SU-DHL-6 (cell line): ENCODE data around the gene TSPYL1.
"Not testable (repeated sequence)": the region's sequence is repeated elsewhere in the genome, so short reads cannot be mapped to it uniquely, and the experiment has no call there.

Experiments
- H2AFZ ChIP-seq: fragments of 200-600 bp; sonication (generic); 2 replicates; pipeline ENCODE4 v1.6.1; 2014; ENCODE audit warnings: low read depth, mild to moderate bottlenecking, moderate library complexity, mixed read lengths, antibody characterized with exemption, low read length; ENCODE audit not compliant: severe bottlenecking
- H3F3A ChIP-seq: fragments of 200-600 bp; shearing (Covaris generic); 2 replicates; pipeline ENCODE4 v1.6.0; 2016; ENCODE audit warnings: antibody characterized with exemption, mild to moderate bottlenecking; ENCODE audit not compliant: insufficient read depth
- H3K27ac ChIP-seq: fragments of 200-600 bp; sonication (generic); 2 replicates; pipeline ENCODE4 v1.5.1; 2016; ENCODE audit warnings: low read depth, mild to moderate bottlenecking, low read length, moderate library complexity, mixed read lengths
- H3K27me3 ChIP-seq: fragments of 200-600 bp; sonication (generic), shearing (Covaris generic); 2 replicates; pipeline ENCODE4 v1.6.0; 2014; ENCODE audit warnings: mild to moderate bottlenecking, low read length
- H3K36me3 ChIP-seq: fragments of 200-600 bp; sonication (generic); 2 replicates; pipeline ENCODE4 v1.6.1; 2014; ENCODE audit warnings: mild to moderate bottlenecking, low read length, mixed read lengths
- H3K4me2 ChIP-seq: fragments of 300-600, 200-600 bp; shearing (Covaris generic), sonication (generic); 2 replicates; pipeline ENCODE4 v1.6.0; 2014; ENCODE audit warnings: low read length, low read depth, mild to moderate bottlenecking; ENCODE audit not compliant: poor library complexity, severe bottlenecking
- H3K4me3 ChIP-seq: fragments of 200-600 bp; sonication (generic); 2 replicates; pipeline ENCODE4 v1.5.1; 2014; ENCODE audit warnings: antibody characterized with exemption, low read length, mild to moderate bottlenecking, mixed read lengths; ENCODE audit not compliant: insufficient read depth, poor library complexity, severe bottlenecking
- H3K79me2 ChIP-seq: fragments of 200-600 bp; sonication (generic); 2 replicates; pipeline ENCODE4 v1.6.1; 2014; ENCODE audit warnings: mild to moderate bottlenecking, low read length, moderate library complexity; ENCODE audit not compliant: insufficient read depth
- H3K9ac ChIP-seq: fragments of 200-600 bp; sonication (generic); 2 replicates; pipeline ENCODE4 v1.7.0; 2014; ENCODE audit warnings: mild to moderate bottlenecking, low read length
- H3K9me2 ChIP-seq: fragments of 200-600 bp; sonication (generic); replicated peaks from 2 replicates; pipeline ENCODE4 v1.6.1; 2014; ENCODE audit warnings: low read length; ENCODE audit not compliant: insufficient read depth
- H3K9me3 ChIP-seq: fragments of 200-600 bp; sonication (generic); 2 replicates; pipeline ENCODE4 v1.6.1; 2014; ENCODE audit warnings: low read length, mixed read lengths; ENCODE audit not compliant: insufficient read depth
- H4K20me1 ChIP-seq: fragments of 200-600 bp; sonication (generic); 2 replicates; pipeline ENCODE4 v1.6.1; 2014; ENCODE audit warnings: low read depth, mild to moderate bottlenecking, antibody characterized with exemption, low read length, moderate library complexity, mixed read lengths
- CTCF ChIP-seq: fragments of 200-600 bp; sonication (generic); IDR thresholded peaks from one replicate; pipeline ENCODE4 v1.5.1; 2017; ENCODE audit warnings: antibody characterized with exemption, mild to moderate bottlenecking, low read length, moderate library complexity; ENCODE audit not compliant: insufficient read depth, poor library complexity, severe bottlenecking
- EZH2phosphoT487 ChIP-seq: fragments of 200-600 bp; sonication (generic), shearing (Covaris generic); conservative IDR thresholded peaks from 2 replicates; pipeline ENCODE4 v1.6.1; 2018; ENCODE audit warnings: mild to moderate bottlenecking, antibody characterized with exemption, low read length, moderate library complexity, mixed read lengths

Gene TSPYL1

GRCh38 chr6:116327803-116328527, 48.2 kb upstream of the TSPYL1 start:
- Histone ChIP-seq H3K4me3 (no peak overlapping the region), H3K9me3 (no peaks in the 10 kb centered on the region), H4K20me1 (no peaks in the 10 kb centered on the region), H3F3A (no peaks in the 10 kb centered on the region), H3K27me3 (no peaks in the 10 kb centered on the region), H3K4me2 (no peak overlapping the region), H3K79me2 (no peaks in the 10 kb centered on the region), H3K9me2 (no peaks in the 10 kb centered on the region), H3K9ac (no peak overlapping the region), H2AFZ (no peak overlapping the region), H3K27ac (no peak overlapping the region), H3K36me3 (no peaks in the 10 kb centered on the region)
- TF ChIP-seq EZH2phosphoT487 (no peak), CTCF (no peak)

- no peaks in the 10 kb centered on the region for H3K9me3 ChIP-seq
- H3F3A ChIP-seq = no peaks in the 10 kb centered on the region
- no peaks in the 10 kb centered on the region for H3K79me2 ChIP-seq
- no peak for TF ChIP-seq CTCF
- TF ChIP-seq EZH2phosphoT487 = no peak
- H3K9me2 ChIP-seq = no peaks in the 10 kb centered on the region
- H3K27me3 ChIP-seq = no peaks in the 10 kb centered on the region
- no peak overlapping the region for H2AFZ ChIP-seq
- H3K36me3 ChIP-seq = no peaks in the 10 kb centered on the region
- no peak overlapping the region for H3K4me3 ChIP-seq
- H3K4me2 ChIP-seq = no peak overlapping the region
- H4K20me1 ChIP-seq = no peaks in the 10 kb centered on the region
- H3K27ac ChIP-seq = no peak overlapping the region
- H3K9ac ChIP-seq = no peak overlapping the region
These were observed 47.3 kb upstream of the TSPYL1 start for GRCh38 chr6:116326996-116327395.

GRCh38 chr6:116326181-116326671, 46.5 kb upstream of the TSPYL1 start:
- H3K4me2 ChIP-seq = no peak overlapping the region
- no peaks in the 10 kb centered on the region for H3K27me3 ChIP-seq
- H3K9me2 ChIP-seq = no peaks in the 10 kb centered on the region
- TF ChIP-seq EZH2phosphoT487 = no peak
- no peak for TF ChIP-seq CTCF
- no peak overlapping the region for H3K27ac ChIP-seq
- H3K9me3 ChIP-seq = no peaks in the 10 kb centered on the region
- H3K79me2 ChIP-seq = no peaks in the 10 kb centered on the region
- H4K20me1 ChIP-seq = no peaks in the 10 kb centered on the region
- H3K36me3 ChIP-seq = no peaks in the 10 kb centered on the region
- no peak overlapping the region for H3K4me3 ChIP-seq
- H2AFZ ChIP-seq = no peak overlapping the region
- no peaks in the 10 kb centered on the region for H3F3A ChIP-seq
- no peak overlapping the region for H3K9ac ChIP-seq

GRCh38 chr6:116325634-116326132, 46.0 kb upstream of the TSPYL1 start:
- not testable (repeated sequence) for H4K20me1 ChIP-seq, H3K9me2 ChIP-seq, H3K9me3 ChIP-seq, H3K79me2 ChIP-seq, H3K36me3 ChIP-seq, H3K27ac ChIP-seq, H2AFZ ChIP-seq, H3F3A ChIP-seq, H3K9ac ChIP-seq, H3K4me3 ChIP-seq, H3K4me2 ChIP-seq, H3K27me3 ChIP-seq
